Osteoblast (primary cell): ENCODE measurements around the gene BCL3. TPM values are rescaled to one million over a fixed set of nuclear protein-coding genes. Genes with fewer than 3 reads are reported as not detected.
A peak's percentile ranks its signal among the peaks of the same experiment; 100 is the strongest.

Experiments
- DNase-seq: peaks from one replicate; pipeline ENCODE4 v3.0.0; 2011; ENCODE audit warnings: low spot score, mixed read lengths; ENCODE audit not compliant: insufficient read length; ENCODE audit errors: missing footprints
- H2AFZ ChIP-seq: 2 replicates; pipeline ENCODE4 v1.6.0; 2011; ENCODE audit warnings: mild to moderate bottlenecking, low read length
- H3K27ac ChIP-seq: 2 replicates; pipeline ENCODE4 v1.5.1; 2011; ENCODE audit warnings: mild to moderate bottlenecking, low read depth, low read length, moderate library complexity
- H3K27me3 ChIP-seq: 2 replicates; pipeline ENCODE4 v1.6.0; 2012; ENCODE audit warnings: mild to moderate bottlenecking, control low read depth, inconsistent platforms, low read length, moderate library complexity; ENCODE audit not compliant: insufficient read depth
- H3K36me3 ChIP-seq: 2 replicates; pipeline ENCODE4 v1.5.1; 2011; ENCODE audit warnings: mild to moderate bottlenecking, low read length, control low read depth, moderate library complexity; ENCODE audit not compliant: insufficient read depth
- H3K4me1 ChIP-seq: 2 replicates; pipeline ENCODE4 v1.5.1; 2011; ENCODE audit warnings: mild to moderate bottlenecking, low read length, control low read depth, moderate library complexity; ENCODE audit not compliant: insufficient read depth
- H3K4me2 ChIP-seq: 2 replicates; pipeline ENCODE4 v1.6.0; 2011; ENCODE audit warnings: mild to moderate bottlenecking, low read length; ENCODE audit not compliant: insufficient read depth
- H3K4me3 ChIP-seq: fragments of 200-600 bp; sonication (generic); 3 replicates; pipeline ENCODE4 v1.5.1; 2012; ENCODE audit warnings: mild to moderate bottlenecking, low read length, inconsistent platforms; ENCODE audit not compliant: insufficient read depth
- H3K79me2 ChIP-seq: 2 replicates; pipeline ENCODE4 v1.6.0; 2012; ENCODE audit warnings: mild to moderate bottlenecking, low read length, control low read depth, inconsistent platforms; ENCODE audit not compliant: insufficient read depth
- H3K9me3 ChIP-seq: 2 replicates; pipeline ENCODE4 v1.5.1; 2011; ENCODE audit warnings: low read depth, low read length, control low read depth
- H4K20me1 ChIP-seq: 2 replicates; pipeline ENCODE4 v1.6.0; 2012; ENCODE audit warnings: mild to moderate bottlenecking, low read length, control low read depth; ENCODE audit not compliant: insufficient read depth
- CTCF ChIP-seq: IDR thresholded peaks from 2 replicates; pipeline ENCODE4 v1.5.1; 2011; ENCODE audit warnings: mild to moderate bottlenecking, low read depth, low read length, moderate library complexity; ENCODE audit errors: extremely low read depth
- total RNA-seq: library from RNA; depleted of rRNA; stranded (reverse); fragments of >200 nt; gene quantifications from 2 replicates; pipeline ENCODE4 v1.2.3, GENCODE V29; 2012

BCL3 gene
- total RNA-seq, 1 donor, result 7.2 TPM

DNA sequence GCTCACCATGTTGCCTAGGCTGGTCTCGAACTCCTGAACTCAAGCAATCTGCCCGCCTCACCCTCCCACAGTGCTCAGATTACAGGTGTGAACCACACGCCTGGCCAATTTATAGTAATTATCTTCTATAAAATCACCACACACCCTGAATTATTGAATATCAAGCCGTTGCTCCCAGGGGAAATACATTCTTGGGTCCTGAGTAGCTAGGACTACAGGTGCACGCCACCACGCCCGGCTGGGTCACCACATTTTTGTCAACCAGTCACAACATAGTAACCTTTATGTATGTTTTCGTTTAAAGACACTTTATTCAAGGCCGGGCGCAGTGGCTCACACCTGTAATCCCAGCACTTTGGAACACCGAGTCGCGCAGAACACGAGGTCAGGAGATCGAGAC, 37.5 kb downstream of the BCL3 start:
- Histone ChIP-seq H3K4me1 (no peaks in the 10 kb centered on the region), H4K20me1 (no peaks in the 10 kb centered on the region), H3K9me3 (no peaks in the 10 kb centered on the region), H3K4me3 (no peak overlapping the region), H3K27me3 (no peaks in the 10 kb centered on the region), H3K27ac (no peak overlapping the region), H3K4me2 (no peak overlapping the region), H3K79me2 (no peaks in the 10 kb centered on the region), H2AFZ (no peak overlapping the region), H3K36me3 (no peaks in the 10 kb centered on the region)
- no peak for TF ChIP-seq CTCF
- no peak for DNase-seq

GRCh38 chr19:44788971-44789370, 40.5 kb downstream of the BCL3 start:
- Histone ChIP-seq H2AFZ (no peak overlapping the region), H3K27ac (no peak overlapping the region), H3K4me1 (no peaks in the 10 kb centered on the region), H3K4me2 (no peak overlapping the region), H3K9me3 (no peaks in the 10 kb centered on the region), H3K27me3 (no peaks in the 10 kb centered on the region), H3K4me3 (no peak overlapping the region), H3K36me3 (no peaks in the 10 kb centered on the region), H3K79me2 (no peaks in the 10 kb centered on the region), H4K20me1 (no peaks in the 10 kb centered on the region)
- TF ChIP-seq CTCF, result no peak
- DNase-seq, result peak; percentile 77

GRCh38 chr19:44789943-44790483, 41.5 kb downstream of the BCL3 start:
- no peaks in the 10 kb centered on the region for H4K20me1 ChIP-seq
- no peak overlapping the region for H3K27ac ChIP-seq
- no peak overlapping the region for H2AFZ ChIP-seq
- no peak overlapping the region for H3K4me2 ChIP-seq
- no peaks in the 10 kb centered on the region for H3K9me3 ChIP-seq
- TF ChIP-seq CTCF, result no peak
- no peak for DNase-seq
- no peaks in the 10 kb centered on the region for H3K4me1 ChIP-seq
- H3K79me2 ChIP-seq, result no peaks in the 10 kb centered on the region
- no peaks in the 10 kb centered on the region for H3K36me3 ChIP-seq
- no peaks in the 10 kb centered on the region for H3K27me3 ChIP-seq
- H3K4me3 ChIP-seq, result no peak overlapping the region

DNA sequence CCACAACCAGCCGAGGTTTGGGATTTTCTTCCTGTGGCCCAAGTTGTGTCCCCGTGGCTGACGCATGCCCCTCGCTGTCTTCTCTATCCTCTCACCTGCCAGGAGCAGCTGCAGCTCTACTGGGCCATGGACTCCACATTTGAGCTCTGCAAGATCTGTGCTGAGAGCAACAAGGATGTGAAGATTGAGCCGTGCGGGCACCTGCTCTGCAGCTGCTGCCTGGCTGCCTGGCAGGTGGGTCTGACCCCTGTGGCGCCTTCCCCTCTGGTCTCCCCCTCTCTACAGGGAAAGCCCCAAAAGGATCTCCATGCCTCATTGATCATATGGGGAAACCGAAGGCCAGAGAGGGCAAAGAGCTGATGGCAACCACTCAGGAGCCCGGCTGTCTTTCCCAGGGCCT, 43.8 kb downstream of the BCL3 start:
- H3K27ac ChIP-seq, result no peak overlapping the region
- no peaks in the 10 kb centered on the region for H3K9me3 ChIP-seq
- TF ChIP-seq CTCF, result no peak
- no peaks in the 10 kb centered on the region for H3K79me2 ChIP-seq
- no peaks in the 10 kb centered on the region for H3K27me3 ChIP-seq
- H2AFZ ChIP-seq, result no peak overlapping the region
- H3K4me1 ChIP-seq, result no peaks in the 10 kb centered on the region
- no peak overlapping the region for H3K4me2 ChIP-seq
- H3K36me3 ChIP-seq, result no peaks in the 10 kb centered on the region
- no peak overlapping the region for H3K4me3 ChIP-seq
- H4K20me1 ChIP-seq, result no peaks in the 10 kb centered on the region
- peak; percentile 79 for DNase-seq
